ENCODE data around the gene RAD23A.

GRCh38 chr19:12983542-12984142 lies 38.0 kb downstream of the RAD23A start:
- TF ChIP-seq POLR2A (IDR thresholded peaks at IDR 0.05) (no peak), CTCF (IDR thresholded peaks at IDR 0.05) (peak in 3 of 4 experiments; percentile 97 to 99 (median 99))
